GM12878 (cell line): ENCODE measurements around the gene EBP. TPM values are rescaled to one million over a fixed set of nuclear protein-coding genes. Genes with fewer than 3 reads are reported as not detected.

Experiments used
- ATAC-seq: fragments of 200-7000 bp; cut with Tn5 transposase; 3 replicates; pipeline ENCODE4 v1.9.1; 2020; ENCODE audit warnings: mild to moderate bottlenecking, moderate library complexity
- Bru-seq: library from RNA; stranded (reverse); fragments of 400-500 nt; gene quantifications from one replicate; lab custom pipeline; 2021; lab: Mats Ljungman, UMichigan
- BruChase-seq, 2 experiments: library from RNA; stranded (reverse); fragments of 400-500 nt; gene quantifications; one replicate each; lab custom pipeline; 2021; lab: Mats Ljungman, UMichigan
- BruUV-seq: library from RNA; stranded (reverse); fragments of 400-500 nt; replicated peaks from 2 replicates; lab custom pipeline; 2021; lab: Mats Ljungman, UMichigan
- CTCF ChIA-PET: fragments of 300-600 bp; sonication (Branson Sonifier 250); formaldehyde crosslinking; extraction: SDS; loops from one replicate; lab custom pipeline; 2021; ENCODE audit warnings: inconsistent platforms; lab: Yijun Ruan, JAX
- POLR2A ChIA-PET: fragments of 350-600 bp; formaldehyde crosslinking; extraction: SDS; loops from one replicate; lab custom pipeline; 2021; ENCODE audit warnings: inconsistent platforms; lab: Charles Lee
- RAD21 ChIA-PET: fragments of 300-600 bp; sonication (Branson Sonifier 250); formaldehyde crosslinking; loops from one replicate; lab custom pipeline; 2023; ENCODE audit warnings: antibody characterized with exemption; ENCODE audit not compliant: unreplicated experiment; lab: Charles Lee
- SMC1A ChIA-PET: fragments of 300-600 bp; sonication (Branson Sonifier 250); formaldehyde crosslinking; loops from one replicate; lab custom pipeline; 2023; ENCODE audit not compliant: unreplicated experiment, uncharacterized antibody; lab: Charles Lee
- DNase-seq: peaks from one replicate; pipeline ENCODE4 v3.0.0-alpha.2; 2011; ENCODE audit warnings: low read depth, low spot score
- FAIRE-seq: peaks from 3 replicates; lab custom pipeline; 2011; peaks lifted over from hg19 to GRCh38; lab: Jason Lieb, UNC
- H2AFZ ChIP-seq: 2 replicates; pipeline ENCODE4 v1.6.0; 2011; ENCODE audit warnings: low read depth, low read length, control low read depth; ENCODE audit not compliant: control insufficient read depth
- H3K27ac ChIP-seq: 2 replicates; pipeline ENCODE4 v1.5.1; 2011; ENCODE audit warnings: control low read depth; ENCODE audit not compliant: control insufficient read depth, insufficient read depth
- H3K27me3 ChIP-seq, 2 experiments: replicated peaks in 1 of 2; 2 replicates each; pipeline versions ENCODE4 v1.6.0 to v1.6.1; 2011; ENCODE audit warnings: low read length in 1 of 2; ENCODE audit not compliant: control insufficient read depth in 2 of 2, insufficient read depth in 2 of 2
- H3K36me3 ChIP-seq, 2 experiments: 2 replicates each; pipeline ENCODE4 v1.5.1; 2011; ENCODE audit warnings: low read length in 1 of 2; ENCODE audit not compliant: control insufficient read depth in 2 of 2, insufficient read depth in 2 of 2
- H3K4me1 ChIP-seq: 2 replicates; pipeline ENCODE4 v1.6.1; 2011; ENCODE audit warnings: mild to moderate bottlenecking, low read length, moderate library complexity, mixed read lengths; ENCODE audit not compliant: control insufficient read depth, insufficient read depth
- H3K4me2 ChIP-seq: 2 replicates; pipeline ENCODE4 v1.6.0; 2011; ENCODE audit warnings: control low read depth; ENCODE audit not compliant: control insufficient read depth, insufficient read depth
- H3K4me3 ChIP-seq: fragments of 200-600 bp; sonication (generic); 2 replicates; pipeline ENCODE4 v1.5.1; 2016
- H3K79me2 ChIP-seq: 2 replicates; pipeline ENCODE4 v1.6.0; 2011; ENCODE audit warnings: low read length; ENCODE audit not compliant: control insufficient read depth, insufficient read depth
- H3K9ac ChIP-seq: 2 replicates; pipeline ENCODE4 v1.8.0; 2011; ENCODE audit warnings: low read length, control low read depth, mixed read lengths; ENCODE audit not compliant: control insufficient read depth, insufficient read depth
- H3K9me3 ChIP-seq: replicated peaks from 3 replicates; pipeline ENCODE4 v1.5.1; 2011; ENCODE audit warnings: mild to moderate bottlenecking, low read length; ENCODE audit not compliant: control insufficient read depth, insufficient read depth
- H4K20me1 ChIP-seq: 2 replicates; pipeline ENCODE4 v1.6.0; 2011; ENCODE audit not compliant: control insufficient read depth, insufficient read depth
- ASH2L ChIP-seq: fragments of 300-600, 200-600 bp; sonication (generic); IDR thresholded peaks from 2 replicates; pipeline ENCODE4 v1.6.1; 2017; ENCODE audit warnings: low read depth, mild to moderate bottlenecking, borderline replicate concordance
- ATF2 ChIP-seq: IDR thresholded peaks from 2 replicates; pipeline ENCODE4 v1.6.1; 2012; ENCODE audit warnings: low read length, inconsistent platforms
- BRCA1 ChIP-seq: IDR thresholded peaks from 2 replicates; pipeline ENCODE4 v1.6.1; 2011; ENCODE audit warnings: low read depth, low read length, improper control_type of control experiment
- ESRRA ChIP-seq: IDR thresholded peaks from 2 replicates; pipeline ENCODE4 v1.6.1; 2012; ENCODE audit warnings: mild to moderate bottlenecking, low read length, improper control_type of control experiment
- EZH2 ChIP-seq: IDR thresholded peaks from 2 replicates; pipeline ENCODE4 v1.6.1; 2012; ENCODE audit warnings: low read depth, mild to moderate bottlenecking, control low read depth, inconsistent platforms, low read length, borderline replicate concordance; ENCODE audit not compliant: control insufficient read depth
- IKZF1 ChIP-seq: fragments of 450-650 bp; conservative IDR thresholded peaks from 2 replicates; pipeline ENCODE4 v1.6.1; 2017; ENCODE audit warnings: antibody characterized with exemption, mild to moderate bottlenecking
- MEF2B ChIP-seq: fragments of 450-650 bp; IDR thresholded peaks from 2 replicates; pipeline ENCODE4 v1.6.1; 2018; ENCODE audit warnings: mild to moderate bottlenecking, moderate library complexity; ENCODE audit not compliant: partially characterized antibody, poor library complexity, severe bottlenecking
- NFXL1 ChIP-seq: fragments of 450-650 bp; IDR thresholded peaks from 2 replicates; pipeline ENCODE4 v1.6.1; 2017; ENCODE audit warnings: antibody characterized with exemption, mild to moderate bottlenecking, borderline replicate concordance
- NKRF ChIP-seq: fragments of 450-650 bp; conservative IDR thresholded peaks from 2 replicates; pipeline ENCODE4 v1.6.1; 2017; ENCODE audit warnings: mild to moderate bottlenecking, moderate library complexity
- SP1 ChIP-seq: IDR thresholded peaks from one replicate; pipeline ENCODE4 v1.6.1; 2011; ENCODE audit warnings: low read depth, low read length
- SUPT20H ChIP-seq: IDR thresholded peaks from 2 replicates; pipeline ENCODE4 v1.6.1; 2011; ENCODE audit warnings: low read depth, mild to moderate bottlenecking, low read length, moderate library complexity, borderline replicate concordance; ENCODE audit not compliant: control insufficient read depth
- YY1 ChIP-seq: IDR thresholded peaks from 2 replicates; pipeline ENCODE4 v1.6.1; 2011; ENCODE audit warnings: low read depth, mild to moderate bottlenecking, low read length
- ZZZ3 ChIP-seq: IDR thresholded peaks from 2 replicates; pipeline ENCODE4 v1.6.1; 2011; ENCODE audit warnings: low read depth; ENCODE audit not compliant: control insufficient read depth, insufficient read length
- WGBS: methylation state at CpG from one replicate; pipeline ENCODE4 v1.1.6; 2016; ENCODE audit warnings: low lambda C conversion rate; ENCODE audit not compliant: insufficient replicate concordance, insufficient coverage; ENCODE audit errors: missing lambda C conversion rate; 5-methylcytosine and 5-hydroxymethylcytosine counted together
- in situ Hi-C: fragments of 300-500 bp; cut with MboI; formaldehyde crosslinking; loops from 9 replicates; pipeline ENCODE4 v1.14.3; 2018; ENCODE audit warnings: mixed read lengths
- intact Hi-C: fragments of 100-400 bp; cut with micrococcal nuclease; formaldehyde crosslinking; loops from one replicate; pipeline ENCODE4 v1.14.2; 2022; ENCODE audit not compliant: unreplicated experiment
- long read RNA-seq, 2 experiments: library from polyadenylated mRNA; unstranded; transcript quantifications; one replicate each; pipeline ENCODE4 v2.0.0, GENCODE V29; 2019 to 2020
- polyA minus RNA-seq, 3 experiments: library from RNA; depleted of rRNA, polyadenylated mRNA; stranded (reverse); fragments of >200 nt; gene quantifications; 2 replicates each; pipeline ENCODE4 v1.2.3, GENCODE V29; 2011
- polyA plus RNA-seq, 11 experiments: library from polyadenylated mRNA; depleted of rRNA in 4 of 11; unstranded in 6 of 11; stranded (reverse) in 5 of 11; fragments of >200 nt; fragmentation: Nextera tagmentation in 4 of 11; fragmentation: Illumina TruSeq in 1 of 11; extraction: Ambion mirVana in 4 of 11; extraction: Trizol in 1 of 11; gene quantifications; 1 replicate in 1 of 11; 2 replicates in 10 of 11; pipeline versions ENCODE4 v1.2.1 to v1.2.3, GENCODE V29; 2011 to 2016; ENCODE audit warnings: inconsistent platforms in 2 of 11, missing spikeins in 2 of 11, low read depth in 1 of 11
- total RNA-seq, 4 experiments: library from RNA; depleted of rRNA in 3 of 4; stranded (reverse); fragments of >200 nt in 3 of 4; fragmentation: Illumina TruSeq in 1 of 4; extraction: Trizol in 1 of 4; gene quantifications; 2 replicates each; pipeline versions ENCODE4 v1.2.1 to v1.2.3, GENCODE V29; 2013 to 2021

EBP gene
- 38.1 and 42.3 TPM in 2 replicates for total RNA-seq (2013; cell fraction: nucleolus; rRNA removed)
- total RNA-seq (2014; rRNA removed) = 159 and 169 TPM in 2 replicates
- total RNA-seq (2014; rRNA removed; fragmentation: Illumina TruSeq; extraction: Trizol) = 169 and 174 TPM in 2 replicates
- total RNA-seq (2021) = 154 and 170 TPM in 2 replicates
- 95.3 TPM for polyA plus RNA-seq (2011; ENCODE audit: low read depth)
- 69.5 and 125 TPM in 2 replicates for polyA plus RNA-seq (2011; rRNA removed)
- polyA plus RNA-seq (2011; cell fraction: cytosol; rRNA removed) = 248 and 252 TPM in 2 replicates
- polyA plus RNA-seq (2011; cell fraction: nucleus; rRNA removed) = 145 and 191 TPM in 2 replicates
- polyA plus RNA-seq (2012) = 113 and 128 TPM in 2 replicates
- 126 and 163 TPM in 2 replicates for polyA plus RNA-seq (2014; fragmentation: Illumina TruSeq; extraction: Trizol)
- polyA plus RNA-seq (2014; fragmentation: Nextera tagmentation; extraction: Ambion mirVana) = 100 to 1,000 TPM; 364 to 628 TPM
- 183 and 185 TPM in 2 replicates for polyA plus RNA-seq (2014; rRNA removed)
- 100 to 1,000 TPM; 242 to 263 TPM for polyA plus RNA-seq (2016; fragmentation: Nextera tagmentation; extraction: Ambion mirVana)
- polyA minus RNA-seq (2011; rRNA and poly(A)+ RNA removed) = 180 and 246 TPM in 2 replicates
- 67.8 and 83.2 TPM in 2 replicates for polyA minus RNA-seq (2011; cell fraction: cytosol; rRNA and poly(A)+ RNA removed)
- 26.2 and 38.9 TPM in 2 replicates for polyA minus RNA-seq (2011; cell fraction: nucleus; rRNA and poly(A)+ RNA removed)
- Bru-seq, nascent RNA = percentile 70 among the genes with signal in this experiment
- percentile 82 among the genes with signal in this experiment for BruChase-seq, experiment 1, labeled RNA remaining after a 6-hour chase
- BruChase-seq, experiment 2, labeled RNA remaining after a 2-hour chase = percentile 74 among the genes with signal in this experiment
- long read RNA-seq, experiment 1, transcript EBP-201 (5 exons, 904 nt) = minor isoform, 6 of 119 reads
- long read RNA-seq, experiment 1, transcript EBP-205 (5 exons, 1,775 nt) = major isoform, 74 of 119 reads
- long read RNA-seq, experiment 1, partial matches to known transcripts = 28 of 119 reads
- long read RNA-seq, experiment 1, other reads (novel, unspliced or antisense) = 6 of 119 reads
- long read RNA-seq, experiment 2, transcript EBP-205 (5 exons, 1,775 nt) = major isoform, 281 of 337 reads
- long read RNA-seq, experiment 2, transcript EBP-201 (5 exons, 904 nt) = minor isoform, 13 of 337 reads
- long read RNA-seq, experiment 2, transcript EBP-206 (5 exons, 796 nt) = minor isoform, 11 of 337 reads
- long read RNA-seq, experiment 2, partial matches to known transcripts = 14 of 337 reads
- long read RNA-seq, experiment 2, other reads (novel, unspliced or antisense) = 16 of 337 reads

GRCh38 chrX:48521353-48522243 is at the start of gene EBP:
Gene EBP, plus strand, starts transcription at chrX:48521808. Its CDS starts 1,964 bp downstream, at chrX:48523772.
- POLR2A ChIA-PET = interaction anchor here (0.6 to 2.4 kb wide), 7 partner anchors 14 to 88 kb away, joined by 3 to 15 read pairs (median 3); partner anchors contain the start of genes RBM3 and TBC1D25
- CTCF ChIA-PET = interaction anchor here (1.5 to 3.2 kb wide), 2 partner anchors 18 to 47 kb away, joined by 3 to 14 read pairs; partner anchors contain the start of gene TBC1D25
- intact Hi-C loops = loop anchor here (1.0 to 2.0 kb wide), 2 partner anchors 13 to 17 kb away; partner anchors contain the start of genes PORCN and TBC1D25
- peak within 1 kb of the TSS; percentile 80 for H3K4me2 ChIP-seq
- FAIRE-seq (peak; percentile 95), ATAC-seq (peak; percentile 96), DNase-seq (peak; percentile 83)
- in situ Hi-C loops = no loop called here
- peaks cover 19% of the 10 kb centered on the region for H3K79me2 ChIP-seq
- H3K27me3 ChIP-seq = no peaks in the 10 kb centered on the region
- H4K20me1 ChIP-seq = no peaks in the 10 kb centered on the region
- H3K4me3 ChIP-seq = peak within 1 kb of the TSS; percentile 68
- no peaks in the 10 kb centered on the region; a peak in 1 of 4 replicates for H3K36me3 ChIP-seq
- H3K27ac ChIP-seq = peak within 1 kb of the TSS; percentile 62
- RAD21 ChIA-PET = interaction anchor here (1.4 kb wide), 2 partner anchors 18 to 53 kb away, joined by 5 read pairs; partner anchors contain the start of genes RBM3 and TBC1D25
- no TSS peak for BruUV-seq
- H2AFZ ChIP-seq = peak within 1 kb of the TSS; percentile 76
- peaks cover 7% of the 10 kb centered on the region; the same call in 1 of the 2 replicates for H3K4me1 ChIP-seq
- SMC1A ChIA-PET = interaction anchor here (1.1 to 2.0 kb wide), 2 partner anchors 14 to 18 kb away, joined by 3 to 11 read pairs; partner anchors contain the start of gene TBC1D25
- no peaks in the 10 kb centered on the region; the same call in 2 of the 3 replicates for H3K9me3 ChIP-seq
- 30% methylated on average over 52 of the region's 66 CpGs for WGBS
- peak within 1 kb of the TSS; percentile 70 for H3K9ac ChIP-seq
- TF ChIP-seq ESRRA (no peak), ATF2 (no peak), MEF2B (no peak), SP1 (peak; percentile 75), NFXL1 (no peak), ASH2L (no peak), SUPT20H (no peak), NKRF (no peak), BRCA1 (no peak), EZH2 (no peak), IKZF1 (peak; percentile 8; the same call in 1 of the 2 replicates), YY1 (peak; percentile 88), ZZZ3 (no peak)
